Prostate gland (tissue), 2 donors: Measurements from ENCODE around the gene SMARCB1. TPM values are rescaled to one million over a fixed set of nuclear protein-coding genes. Genes with fewer than 3 reads are reported as not detected.

Source experiments
- DNase-seq: peaks from one replicate; pipeline ENCODE4 v3.0.0-alpha.2; 2019; ENCODE audit warnings: low spot score
- H3K27ac ChIP-seq, 2 donors: fragments of 200-600 bp; sonication (generic); 2 replicates each; pipeline ENCODE4 v1.5.1; 2017 to 2019
- H3K27me3 ChIP-seq: fragments of 200-600 bp; sonication (generic); replicated peaks from 2 replicates; pipeline ENCODE4 v1.5.1; 2019; ENCODE audit not compliant: insufficient read depth
- H3K36me3 ChIP-seq, 2 donors: fragments of 200-600 bp; sonication (generic); 1 replicate in 1 of 2; 2 replicates in 1 of 2; pipeline versions ENCODE4 v1.5.1 to v1.8.1; 2017 to 2019
- H3K4me1 ChIP-seq: fragments of 200-600 bp; sonication (generic); replicated peaks from 2 replicates; pipeline ENCODE4 v1.5.1; 2019
- H3K4me3 ChIP-seq, 2 donors: fragments of 200-600 bp; sonication (generic); 2 replicates each; pipeline ENCODE4 v1.5.1; 2017 to 2019
- H3K9me3 ChIP-seq: fragments of 200-600 bp; sonication (generic); 2 replicates; pipeline ENCODE4 v1.5.1; 2017
- CTCF ChIP-seq, 4 experiments: fragments of 200-600 bp in 2 of 4; fragments of 450-650 bp in 2 of 4; sonication (generic) in 2 of 4; IDR thresholded peaks; 1 replicate in 3 of 4; 2 replicates in 1 of 4; pipeline ENCODE4 v1.5.1; 2016 to 2019; ENCODE audit warnings: antibody characterized with exemption in 4 of 4, mild to moderate bottlenecking in 2 of 4, moderate library complexity in 2 of 4
- POLR2A ChIP-seq: fragments of 450-650 bp; IDR thresholded peaks from one replicate; pipeline ENCODE4 v1.6.1; 2016; ENCODE audit warnings: antibody characterized with exemption, mild to moderate bottlenecking
- POLR2AphosphoS5 ChIP-seq: sonication (generic); formaldehyde crosslinking; IDR thresholded peaks from one replicate; pipeline ENCODE4 v1.6.1; 2017; ENCODE audit warnings: antibody characterized with exemption
- WGBS: methylation state at CpG from one replicate; pipeline ENCODE4 v1.1.5; 2018; 5-methylcytosine and 5-hydroxymethylcytosine counted together
- intact Hi-C: fragments of 100-400 bp; cut with DNase I; formaldehyde crosslinking; loops from one replicate; pipeline ENCODE4 v1.14.2; 2022
- total RNA-seq, 2 donors: library from RNA; depleted of rRNA; stranded (reverse); fragments of >200 nt; gene quantifications; one replicate each; pipeline ENCODE4 v1.1.0, GENCODE V29; 2016

Gene SMARCB1
- total RNA-seq, 2 donors from 2014 or later: 77.2 to 136 TPM

GRCh38 chr22:23812378-23812777 is 25.6 kb downstream of the SMARCB1 start:
- no peak overlapping the region for H3K27ac ChIP-seq
- 96% methylated on average over 4 of the region's 4 CpGs for WGBS
- no peak overlapping the region for H3K4me3 ChIP-seq
- H3K36me3 ChIP-seq: peaks cover 0 to 3% of the 10 kb centered on the region in 2 donors
- intact Hi-C loops: no loop called here
- DNase-seq: no peak
- H3K27me3 ChIP-seq: no peaks in the 10 kb centered on the region
- TF ChIP-seq POLR2AphosphoS5 (no peak), POLR2A (no peak), CTCF (IDR thresholded peaks at IDR 0.05) (no peak)
- no peaks in the 10 kb centered on the region for H3K9me3 ChIP-seq
- H3K4me1 ChIP-seq: no peaks in the 10 kb centered on the region

GRCh38 chr22:23815541-23816155 is 28.9 kb downstream of the SMARCB1 start:
- no peak overlapping the region for H3K4me3 ChIP-seq
- H3K36me3 ChIP-seq: peaks cover 0 to 3% of the 10 kb centered on the region in 2 donors
- no peak for DNase-seq
- H3K4me1 ChIP-seq: no peaks in the 10 kb centered on the region
- 76% methylated on average over 10 of the region's 10 CpGs for WGBS
- intact Hi-C loops: no loop called here
- TF ChIP-seq POLR2AphosphoS5: no peak
- TF ChIP-seq POLR2A: no peak
- TF ChIP-seq CTCF (IDR thresholded peaks at IDR 0.05): no peak
- H3K9me3 ChIP-seq: no peaks in the 10 kb centered on the region
- H3K27ac ChIP-seq: no peak overlapping the region
- no peaks in the 10 kb centered on the region for H3K27me3 ChIP-seq

GRCh38 chr22:23816156-23816976 is 29.6 kb downstream of the SMARCB1 start:
- no peak for DNase-seq
- intact Hi-C loops: no loop called here
- H3K27me3 ChIP-seq: no peaks in the 10 kb centered on the region
- H3K9me3 ChIP-seq: no peaks in the 10 kb centered on the region
- H3K36me3 ChIP-seq: peaks cover 3% of the 10 kb centered on the region in 2 donors
- WGBS: 86% methylated on average over 18 of the region's 18 CpGs
- H3K4me1 ChIP-seq: no peaks in the 10 kb centered on the region
- no peak overlapping the region for H3K27ac ChIP-seq
- no peak overlapping the region for H3K4me3 ChIP-seq
- no peak for TF ChIP-seq POLR2AphosphoS5
- TF ChIP-seq POLR2A: no peak
- no peak for TF ChIP-seq CTCF (IDR thresholded peaks at IDR 0.05)

- TF ChIP-seq CTCF (IDR thresholded peaks at IDR 0.05): no peak
- no peak for TF ChIP-seq POLR2A
- TF ChIP-seq POLR2AphosphoS5: no peak
- H3K36me3 ChIP-seq: peaks cover 3 to 8% of the 10 kb centered on the region in 2 donors
- intact Hi-C loops: no loop called here
- H3K9me3 ChIP-seq: no peaks in the 10 kb centered on the region
- H3K4me3 ChIP-seq: no peak overlapping the region
- 85% methylated on average over 6 of the region's 6 CpGs for WGBS
- H3K4me1 ChIP-seq: no peaks in the 10 kb centered on the region
- DNase-seq: no peak
- H3K27ac ChIP-seq: no peak overlapping the region
- H3K27me3 ChIP-seq: no peaks in the 10 kb centered on the region
Observed at GRCh38 chr22:23817146-23817545, 30.4 kb downstream of the SMARCB1 start.

GRCh38 chr22:23818541-23818940 is 31.8 kb downstream of the SMARCB1 start:
- no peaks in the 10 kb centered on the region for H3K27me3 ChIP-seq
- WGBS: 90% methylated on average over 2 of the region's 2 CpGs
- H3K36me3 ChIP-seq: peaks cover 3 to 8% of the 10 kb centered on the region in 2 donors
- DNase-seq: no peak
- H3K4me3 ChIP-seq: no peak overlapping the region
- H3K27ac ChIP-seq: no peak overlapping the region
- no peaks in the 10 kb centered on the region for H3K9me3 ChIP-seq
- TF ChIP-seq POLR2AphosphoS5 (no peak), POLR2A (no peak), CTCF (IDR thresholded peaks at IDR 0.05) (no peak)
- H3K4me1 ChIP-seq: no peaks in the 10 kb centered on the region
- intact Hi-C loops: no loop called here
